ENCODE measurements around the gene PHF3. TPM values are rescaled to one million over a fixed set of nuclear protein-coding genes. Genes with fewer than 3 reads are reported as not detected.
A peak's percentile ranks its signal among the peaks of the same experiment; 100 is the strongest.

PHF3 gene
- total and polyA plus RNA-seq, 5 donors = 8.8 to 42.3 (median 38.4) TPM

DNA sequence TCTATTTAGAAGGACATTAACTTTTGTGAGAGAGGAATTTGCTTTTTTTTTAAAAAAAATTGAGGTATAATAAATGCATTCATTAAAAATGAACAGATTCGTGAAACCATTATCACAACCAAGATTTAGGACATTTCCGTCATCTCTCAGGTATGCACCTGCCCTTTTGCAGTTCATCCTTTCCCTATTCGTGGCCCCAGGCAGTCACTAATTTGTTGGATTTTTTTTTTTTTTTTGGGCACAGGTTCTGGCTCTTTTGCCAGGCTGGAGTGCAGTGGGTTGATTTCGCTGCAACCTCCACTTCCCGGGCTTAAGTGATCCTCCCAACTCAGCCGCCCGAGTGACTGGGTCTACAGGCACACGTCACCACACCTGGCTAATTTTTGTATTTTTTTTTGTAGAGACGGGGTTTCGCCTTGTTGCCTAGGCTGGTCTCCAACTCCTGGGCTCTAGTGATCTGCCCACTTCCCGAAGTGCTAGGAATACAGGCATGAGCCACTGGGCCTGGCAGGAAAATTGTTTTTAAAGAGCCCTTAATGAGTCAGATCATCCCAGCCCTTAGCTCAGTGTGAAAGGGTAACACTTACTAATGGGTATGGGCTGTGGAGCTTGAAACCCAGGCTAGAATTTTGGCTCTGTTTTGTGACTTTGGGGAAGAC is 9.2 kb downstream of the PHF3 start:
- no peak overlapping the region for H3K4me3 ChIP-seq (ENCODE audit: low read length)
- no peaks in the 10 kb centered on the region for H3K27me3 ChIP-seq (ENCODE audit: control insufficient read depth, insufficient read depth)
- H3K9me3 ChIP-seq (ENCODE audit: control insufficient read depth, low read length) = no peaks in the 10 kb centered on the region
- ATAC-seq = peak; percentile 80 to 98
- DNase-seq = peak in 2 of 3 donors; percentile 17 to 45
- WGBS = 75% methylated on average over 11 of the region's 11 CpGs
- H3K4me1 ChIP-seq (ENCODE audit: control insufficient read depth, insufficient read depth, low read length) = peaks cover 6% of the 10 kb centered on the region
- H3K27ac ChIP-seq (ENCODE audit: low read length) = no peak overlapping the region
- intact Hi-C loops (cut with DNase I) = no loop called here

GRCh38 chr6:63649269-63649668 is 13.7 kb downstream of the PHF3 start:
- DNase-seq = no peak
- Histone ChIP-seq H3K27ac (ENCODE audit: low read length) (no peak overlapping the region), H3K9me3 (ENCODE audit: control insufficient read depth, low read length) (no peaks in the 10 kb centered on the region), H3K27me3 (ENCODE audit: control insufficient read depth, insufficient read depth) (no peaks in the 10 kb centered on the region), H3K4me3 (ENCODE audit: low read length) (no peak overlapping the region), H3K4me1 (ENCODE audit: control insufficient read depth, insufficient read depth, low read length) (peaks cover 5% of the 10 kb centered on the region)
- no peak for ATAC-seq
- intact Hi-C loops (cut with DNase I) = no loop called here
- WGBS = 48% methylated on average over 2 of the region's 2 CpGs

DNA sequence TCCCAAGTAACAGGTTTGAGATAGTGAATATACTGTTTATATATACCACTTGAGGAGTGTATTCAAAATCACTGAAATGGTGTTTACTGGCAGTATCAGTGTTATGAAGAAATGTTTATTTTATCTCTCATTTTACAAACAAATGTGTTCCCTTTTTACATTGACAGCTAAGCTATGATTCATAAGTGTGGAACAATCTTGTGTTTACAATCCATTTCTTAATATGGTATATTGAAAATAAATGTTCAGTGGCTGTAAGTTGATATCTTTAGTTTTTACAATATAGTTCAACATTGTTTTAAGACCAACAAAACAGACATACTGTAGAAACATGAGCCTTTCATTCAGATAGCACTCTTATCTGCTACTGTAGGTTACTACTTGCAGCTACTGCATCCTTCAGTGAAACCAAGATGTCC is 14.3 kb downstream of the PHF3 start:
- Histone ChIP-seq H3K4me3 (ENCODE audit: low read length) (no peak overlapping the region), H3K27ac (ENCODE audit: low read length) (no peak overlapping the region), H3K27me3 (ENCODE audit: control insufficient read depth, insufficient read depth) (no peaks in the 10 kb centered on the region), H3K4me1 (ENCODE audit: control insufficient read depth, insufficient read depth, low read length) (peaks cover 3% of the 10 kb centered on the region), H3K9me3 (ENCODE audit: control insufficient read depth, low read length) (no peaks in the 10 kb centered on the region)
- intact Hi-C loops (cut with DNase I) = no loop called here
- DNase-seq (no peak), ATAC-seq (no peak)

- ATAC-seq (no peak), DNase-seq (no peak)
- WGBS = 79% methylated on average over 2 of the region's 2 CpGs
- H3K4me1 ChIP-seq (ENCODE audit: control insufficient read depth, insufficient read depth, low read length) = peaks cover 4% of the 10 kb centered on the region
- intact Hi-C loops (cut with DNase I) = no loop called here
- no peak overlapping the region for H3K27ac ChIP-seq (ENCODE audit: low read length)
- no peak overlapping the region for H3K4me3 ChIP-seq (ENCODE audit: low read length)
- H3K9me3 ChIP-seq (ENCODE audit: control insufficient read depth, low read length) = no peaks in the 10 kb centered on the region
- no peaks in the 10 kb centered on the region for H3K27me3 ChIP-seq (ENCODE audit: control insufficient read depth, insufficient read depth)
Observed at GRCh38 chr6:63652980-63653379, 17.4 kb downstream of the PHF3 start.

DNA sequence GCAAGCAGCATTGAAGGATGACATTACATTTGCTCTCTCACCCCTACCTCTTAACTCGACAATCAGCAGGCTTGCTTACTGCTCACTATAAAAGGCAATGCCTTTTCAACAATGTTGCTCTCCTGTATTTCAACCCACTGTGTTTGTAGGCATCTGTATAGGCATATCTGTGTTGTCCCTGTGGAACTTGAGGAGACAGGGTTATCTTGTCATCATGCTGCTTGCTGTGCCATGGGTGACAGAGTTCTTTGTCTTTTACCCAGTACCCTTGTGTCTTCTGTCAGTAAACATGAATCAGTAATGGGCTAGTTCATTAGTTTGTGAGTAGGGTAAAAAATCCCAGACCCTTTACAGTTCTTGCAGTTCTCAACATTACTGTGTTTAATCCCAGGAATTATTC is 25.2 kb downstream of the PHF3 start:
- Histone ChIP-seq H3K27me3 (ENCODE audit: control insufficient read depth, insufficient read depth) (no peaks in the 10 kb centered on the region), H3K4me1 (ENCODE audit: control insufficient read depth, insufficient read depth, low read length) (peaks cover 9% of the 10 kb centered on the region), H3K4me3 (ENCODE audit: low read length) (no peak overlapping the region), H3K27ac (ENCODE audit: low read length) (no peak overlapping the region), H3K9me3 (ENCODE audit: control insufficient read depth, low read length) (no peaks in the 10 kb centered on the region)
- 60% methylated on average over 1 of the region's 1 CpG for WGBS
- DNase-seq (no peak), ATAC-seq (no peak)
- intact Hi-C loops (cut with DNase I) = no loop called here

GRCh38 chr6:63661769-63662168 is 26.2 kb downstream of the PHF3 start:
- 97% methylated on average over 5 of the region's 5 CpGs for WGBS

DNA sequence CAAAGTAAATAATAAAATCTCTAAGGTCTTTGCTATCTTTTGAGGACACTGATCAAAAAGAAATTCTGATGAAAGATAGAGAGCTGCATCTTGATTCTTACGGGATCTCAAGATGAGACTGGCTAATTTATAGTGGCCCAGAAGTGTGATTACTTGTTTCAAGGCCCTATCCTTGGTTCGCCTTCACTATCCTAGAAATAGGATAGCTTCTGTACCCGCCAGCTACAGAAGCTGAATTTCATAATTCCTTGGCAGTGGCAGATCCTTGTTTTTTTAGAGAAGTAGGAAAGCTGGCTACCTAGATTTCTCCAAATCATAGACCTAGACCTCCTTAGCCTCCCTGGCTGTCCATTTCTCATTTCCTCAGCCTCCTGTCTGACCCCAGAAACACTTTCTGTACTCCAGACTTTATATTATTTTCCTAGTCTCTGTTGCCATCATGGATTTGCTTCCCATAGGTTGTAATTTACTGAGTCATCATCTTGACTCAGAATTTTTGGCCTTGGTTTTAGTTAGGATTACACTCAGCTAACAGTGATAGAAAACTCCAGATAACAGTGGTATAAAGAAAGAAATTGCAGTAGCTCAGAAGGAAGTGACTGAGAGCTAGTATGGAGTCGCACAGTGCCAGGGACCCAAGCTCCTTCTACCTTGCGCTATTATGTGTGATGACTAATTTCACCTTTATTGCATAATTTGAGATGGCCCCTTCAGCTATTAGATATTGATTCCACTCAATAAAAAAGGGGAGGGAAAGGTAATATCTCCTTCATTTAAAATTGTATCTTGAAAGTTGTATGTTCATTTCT is 27.7 kb downstream of the PHF3 start:
- H3K4me3 ChIP-seq (ENCODE audit: low read length) = no peak overlapping the region
- H3K4me1 ChIP-seq (ENCODE audit: control insufficient read depth, insufficient read depth, low read length) = peaks cover 6% of the 10 kb centered on the region
- H3K27me3 ChIP-seq (ENCODE audit: control insufficient read depth, insufficient read depth) = no peaks in the 10 kb centered on the region
- WGBS = 86% methylated on average over 5 of the region's 5 CpGs
- peak; percentile 77 to 84 for ATAC-seq
- DNase-seq = no peak
- intact Hi-C loops (cut with DNase I) = no loop called here
- no peak overlapping the region for H3K27ac ChIP-seq (ENCODE audit: low read length)
- no peaks in the 10 kb centered on the region for H3K9me3 ChIP-seq (ENCODE audit: control insufficient read depth, low read length)

More at GRCh38 chr6:63661769-63662168, 26.2 kb downstream of the PHF3 start:
- DNase-seq (no peak), ATAC-seq (no peak)
- Histone ChIP-seq H3K27ac (ENCODE audit: low read length) (no peak overlapping the region), H3K9me3 (ENCODE audit: control insufficient read depth, low read length) (no peaks in the 10 kb centered on the region), H3K27me3 (ENCODE audit: control insufficient read depth, insufficient read depth) (no peaks in the 10 kb centered on the region), H3K4me3 (ENCODE audit: low read length) (no peak overlapping the region), H3K4me1 (ENCODE audit: control insufficient read depth, insufficient read depth, low read length) (peaks cover 8% of the 10 kb centered on the region)
- intact Hi-C loops (cut with DNase I) = no loop called here

GRCh38 chr6:63663956-63664281 is 28.3 kb downstream of the PHF3 start:
- no peak overlapping the region for H3K27ac ChIP-seq (ENCODE audit: low read length)
- H3K4me1 ChIP-seq (ENCODE audit: control insufficient read depth, insufficient read depth, low read length) = peaks cover 6% of the 10 kb centered on the region
- ATAC-seq = no peak
- H3K9me3 ChIP-seq (ENCODE audit: control insufficient read depth, low read length) = no peaks in the 10 kb centered on the region
- no peak overlapping the region for H3K4me3 ChIP-seq (ENCODE audit: low read length)
- intact Hi-C loops (cut with DNase I) = no loop called here
- DNase-seq = no peak
- no peaks in the 10 kb centered on the region for H3K27me3 ChIP-seq (ENCODE audit: control insufficient read depth, insufficient read depth)

GRCh38 chr6:63671098-63671754 is 35.6 kb downstream of the PHF3 start:
- ATAC-seq (no peak), DNase-seq (no peak)
- Histone ChIP-seq H3K4me3 (ENCODE audit: low read length) (no peak overlapping the region), H3K27me3 (ENCODE audit: control insufficient read depth, insufficient read depth) (no peaks in the 10 kb centered on the region), H3K4me1 (ENCODE audit: control insufficient read depth, insufficient read depth, low read length) (peaks cover 3% of the 10 kb centered on the region), H3K9me3 (ENCODE audit: control insufficient read depth, low read length) (no peaks in the 10 kb centered on the region), H3K27ac (ENCODE audit: low read length) (no peak overlapping the region)
- intact Hi-C loops (cut with DNase I) = no loop called here
- WGBS = 92% methylated on average over 6 of the region's 6 CpGs

DNA sequence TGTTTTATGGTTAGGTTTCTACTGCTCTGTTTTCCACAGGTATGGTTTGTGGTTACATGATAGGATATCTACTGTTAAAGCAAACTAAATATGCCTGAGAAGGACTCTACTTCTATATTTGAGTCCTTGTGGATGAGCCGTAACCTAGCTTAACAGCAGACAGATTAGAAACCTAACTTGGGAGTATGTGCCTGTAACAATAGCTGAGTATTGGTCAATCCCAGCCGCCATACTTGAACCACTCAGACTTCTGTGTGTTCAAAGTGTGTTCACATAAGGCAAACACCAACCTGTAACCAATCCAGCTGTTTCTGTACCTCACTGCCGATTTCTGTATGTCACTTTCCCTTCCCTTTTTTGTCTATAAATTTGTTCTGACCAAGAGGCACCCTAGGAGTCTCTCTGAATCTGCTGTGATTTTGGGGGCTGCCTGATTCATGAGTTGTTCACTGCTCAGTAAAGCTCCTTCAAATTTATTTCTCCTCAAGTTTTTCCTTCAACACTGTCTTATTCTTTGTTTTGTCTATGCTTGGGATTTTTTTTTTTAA is 37.1 kb downstream of the PHF3 start:
- 93% methylated on average over 3 of the region's 3 CpGs for WGBS
- peaks cover 8% of the 10 kb centered on the region for H3K4me1 ChIP-seq (ENCODE audit: control insufficient read depth, insufficient read depth, low read length)
- H3K4me3 ChIP-seq (ENCODE audit: low read length) = no peak overlapping the region
- H3K27ac ChIP-seq (ENCODE audit: low read length) = no peak overlapping the region
- DNase-seq = no peak
- intact Hi-C loops (cut with DNase I) = no loop called here
- H3K27me3 ChIP-seq (ENCODE audit: control insufficient read depth, insufficient read depth) = no peaks in the 10 kb centered on the region
- H3K9me3 ChIP-seq (ENCODE audit: control insufficient read depth, low read length) = no peaks in the 10 kb centered on the region
- no peak for ATAC-seq

- H3K4me3 ChIP-seq (ENCODE audit: low read length) = no peak overlapping the region
- no peak overlapping the region for H3K27ac ChIP-seq (ENCODE audit: low read length)
- intact Hi-C loops (cut with DNase I) = no loop called here
- ATAC-seq (no peak), DNase-seq (no peak)
- WGBS = 87% methylated on average over 2 of the region's 2 CpGs
- H3K9me3 ChIP-seq (ENCODE audit: control insufficient read depth, low read length) = no peaks in the 10 kb centered on the region
- peaks cover 8% of the 10 kb centered on the region for H3K4me1 ChIP-seq (ENCODE audit: control insufficient read depth, insufficient read depth, low read length)
- no peaks in the 10 kb centered on the region for H3K27me3 ChIP-seq (ENCODE audit: control insufficient read depth, insufficient read depth)
Observed at GRCh38 chr6:63673692-63674091, 38.1 kb downstream of the PHF3 start.

Measured in right cardiac atrium (tissue), 5 donors.